A673 (cell line): Measurements from ENCODE around the gene BCAN.

ENCODE experiments used
- CTCF ChIP-seq: fragments of 300-800, 200-600 bp; sonication (generic); conservative IDR thresholded peaks from 2 replicates; pipeline ENCODE4 v1.5.1; 2017; ENCODE audit warnings: low read depth, mild to moderate bottlenecking, antibody characterized with exemption, low read length, moderate library complexity, mixed read lengths
- EZH2 ChIP-seq: fragments of 200-600 bp; sonication (generic); IDR thresholded peaks from 2 replicates; pipeline ENCODE4 v1.6.1; 2017; ENCODE audit warnings: borderline replicate concordance, low read depth, mild to moderate bottlenecking, mixed read lengths, antibody characterized with exemption, low read length; ENCODE audit not compliant: poor library complexity, severe bottlenecking

- TF ChIP-seq CTCF (no peak), EZH2 (no peak)
Measured at GRCh38 chr1:156648951-156649350, 7.0 kb downstream of the BCAN start.
